Endothelial cell of umbilical vein (primary cell): Measurements from ENCODE around the gene TCERG1L. TPM values are rescaled to one million over a fixed set of nuclear protein-coding genes. Genes with fewer than 3 reads are reported as not detected.

Source experiments
- BruUV-seq: library from RNA; stranded (reverse); fragments of 400-500 nt; replicated peaks from 2 replicates; lab custom pipeline; 2021; lab: Mats Ljungman, UMichigan
- CTCF ChIA-PET: fragments of 300-600, 350-600 bp; sonication (Branson Sonifier 250); formaldehyde crosslinking; loops from one replicate; lab custom pipeline; 2021; ENCODE audit warnings: antibody characterized with exemption, inconsistent platforms; lab: Charles Lee
- POLR2A ChIA-PET: fragments of 300-600, 350-600 bp; sonication (Branson Sonifier 250); formaldehyde crosslinking; loops from one replicate; lab custom pipeline; 2021; ENCODE audit warnings: antibody characterized with exemption, inconsistent platforms; lab: Charles Lee
- DNase-seq: peaks from one replicate; pipeline ENCODE4 v3.0.0-alpha.2; 2011; ENCODE audit warnings: low read depth, low spot score
- FAIRE-seq: peaks from 2 replicates; lab custom pipeline; 2011; peaks lifted over from hg19 to GRCh38; lab: Jason Lieb, UNC
- H2AFZ ChIP-seq: 2 replicates; pipeline ENCODE4 v1.6.0; 2012; ENCODE audit warnings: low read depth, low read length, control low read depth, inconsistent platforms
- H3K27ac ChIP-seq: 2 replicates; pipeline ENCODE4 v1.5.1; 2011; ENCODE audit warnings: low read depth, mild to moderate bottlenecking, control low read depth, low read length, moderate library complexity; ENCODE audit not compliant: insufficient read depth
- H3K27me3 ChIP-seq, 2 experiments: 2 replicates each; pipeline versions ENCODE4 v1.6.0 to v1.6.1; 2011; ENCODE audit warnings: low read length in 2 of 2, mixed read lengths in 1 of 2; ENCODE audit not compliant: control insufficient read depth in 2 of 2, insufficient read depth in 2 of 2
- H3K36me3 ChIP-seq, 2 experiments: 2 replicates in 1 of 2; 3 replicates in 1 of 2; pipeline ENCODE4 v1.5.1; 2011; ENCODE audit warnings: low read length in 2 of 2, mild to moderate bottlenecking in 1 of 2, moderate library complexity in 1 of 2; ENCODE audit not compliant: control insufficient read depth in 2 of 2, insufficient read depth in 2 of 2; ENCODE audit errors: extremely low read depth in 1 of 2
- H3K4me1 ChIP-seq: 3 replicates; pipeline ENCODE4 v1.5.1; 2011; ENCODE audit warnings: mild to moderate bottlenecking, low read length; ENCODE audit not compliant: control insufficient read depth, insufficient read depth; ENCODE audit errors: extremely low read depth
- H3K4me2 ChIP-seq: 2 replicates; pipeline ENCODE4 v1.6.1; 2011; ENCODE audit warnings: low read length, control low read depth, mixed read lengths; ENCODE audit not compliant: insufficient read depth
- H3K4me3 ChIP-seq, 3 experiments: fragments of 200-600 bp in 1 of 3; sonication (generic), shearing (Covaris generic) in 1 of 3; replicated peaks in 1 of 3; 2 replicates each; pipeline ENCODE4 v1.5.1; 2011 to 2016; ENCODE audit warnings: control low read depth in 3 of 3, low read length in 3 of 3, mild to moderate bottlenecking in 2 of 3, inconsistent platforms in 1 of 3, low read depth in 1 of 3, moderate library complexity in 1 of 3; ENCODE audit not compliant: insufficient read depth in 1 of 3
- H3K79me2 ChIP-seq: 2 replicates; pipeline ENCODE4 v1.6.0; 2012; ENCODE audit warnings: low read length, inconsistent platforms; ENCODE audit not compliant: control insufficient read depth, insufficient read depth
- H3K9ac ChIP-seq: replicated peaks from 2 replicates; pipeline ENCODE3; 2011; ENCODE audit warnings: low read length, control low read depth; ENCODE audit not compliant: insufficient read depth; ENCODE audit errors: extremely low read depth
- H3K9me1 ChIP-seq: replicated peaks from 3 replicates; pipeline ENCODE4 v1.6.0; 2011; ENCODE audit warnings: mild to moderate bottlenecking, low read length; ENCODE audit not compliant: control insufficient read depth, insufficient read depth; ENCODE audit errors: extremely low read depth
- H3K9me3 ChIP-seq: replicated peaks from 2 replicates; pipeline ENCODE4 v1.5.1; 2012; ENCODE audit warnings: low read length, inconsistent platforms; ENCODE audit not compliant: control insufficient read depth, insufficient read depth
- H4K20me1 ChIP-seq: replicated peaks from 2 replicates; pipeline ENCODE3; 2011; ENCODE audit warnings: mild to moderate bottlenecking, low read length; ENCODE audit not compliant: control insufficient read depth, insufficient read depth; ENCODE audit errors: extremely low read depth
- EZH2 ChIP-seq: IDR thresholded peaks from 2 replicates; pipeline ENCODE4 v1.6.1; 2012; ENCODE audit warnings: borderline replicate concordance, low read depth, mild to moderate bottlenecking, moderate library complexity, low read length, inconsistent platforms; ENCODE audit not compliant: severe bottlenecking
- FOS ChIP-seq: IDR thresholded peaks from 2 replicates; pipeline ENCODE4 v1.6.1; 2011; ENCODE audit warnings: mild to moderate bottlenecking, low read length, moderate library complexity, borderline replicate concordance; ENCODE audit not compliant: insufficient read depth
- GATA2 ChIP-seq: IDR thresholded peaks from 2 replicates; pipeline ENCODE4 v1.7.0; 2011; ENCODE audit warnings: low read depth, mild to moderate bottlenecking, moderate library complexity, mixed read lengths, low read length; ENCODE audit not compliant: insufficient read length, insufficient read depth
- JUN ChIP-seq: IDR thresholded peaks from 2 replicates; pipeline ENCODE4 v1.6.1; 2011; ENCODE audit warnings: borderline replicate concordance, low read depth; ENCODE audit not compliant: insufficient read length, insufficient read depth
- MYC ChIP-seq: IDR thresholded peaks from one replicate; pipeline ENCODE4 v1.6.1; 2011; ENCODE audit warnings: mild to moderate bottlenecking, low read depth, low read length
- POLR2A ChIP-seq: IDR thresholded peaks from 2 replicates; pipeline ENCODE4 v1.6.1; 2012; ENCODE audit warnings: low read depth, mild to moderate bottlenecking, control low read depth, low read length
- POLR2AphosphoS5 ChIP-seq: IDR thresholded peaks from 2 replicates; pipeline ENCODE4 v1.6.1; 2012; ENCODE audit warnings: low read depth, mild to moderate bottlenecking, control low read depth, low read length, moderate library complexity; ENCODE audit not compliant: insufficient read depth
- dilution Hi-C: fragments of 300-500 bp; cut with MboI; formaldehyde crosslinking; loops from one replicate; pipeline ENCODE4 v1.15.0; 2019; ENCODE audit warnings: low sequenced_read_pairs; ENCODE audit not compliant: extremely low pct_ligation_motif_present
- intact Hi-C: fragments of 100-400 bp; cut with micrococcal nuclease; formaldehyde crosslinking; loops from one replicate; pipeline ENCODE4 v1.10.0; 2022
- polyA plus RNA-seq, 4 experiments: library from polyadenylated mRNA; depleted of rRNA in 3 of 4; stranded (reverse) in 3 of 4; unstranded in 1 of 4; fragments of >200 nt; gene quantifications; 2 replicates each; pipeline versions ENCODE4 v1.2.1 to v1.2.3, GENCODE V29; 2011 to 2012; ENCODE audit warnings: missing spikeins in 1 of 4
- total RNA-seq: library from RNA; stranded (reverse); gene quantifications from 2 replicates; pipeline ENCODE4 v1.2.3, GENCODE V29; 2021
- TF ChIP-seq, protein P1 (sequence below): IDR thresholded peaks from 2 replicates; pipeline ENCODE4 v1.6.1; 2011; ENCODE audit not compliant: insufficient read depth, insufficient read length
- TF ChIP-seq, protein P2 (sequence below), 2 donors: IDR thresholded peaks; 1 replicate in 1 of 2; 2 replicates in 1 of 2; pipeline ENCODE4 v1.5.1; 2011; ENCODE audit warnings: low read length in 2 of 2, mild to moderate bottlenecking in 2 of 2, moderate library complexity in 2 of 2, control low read depth in 1 of 2, inconsistent platforms in 1 of 2, low read depth in 1 of 2; ENCODE audit not compliant: insufficient read depth in 1 of 2; ENCODE audit errors: extremely low read depth in 1 of 2

The TCERG1L gene
- total and polyA plus RNA-seq, 2 donors (not counting 3 experiments of a cell fraction or from before 2014, with no cell fraction given): not detected

DNA sequence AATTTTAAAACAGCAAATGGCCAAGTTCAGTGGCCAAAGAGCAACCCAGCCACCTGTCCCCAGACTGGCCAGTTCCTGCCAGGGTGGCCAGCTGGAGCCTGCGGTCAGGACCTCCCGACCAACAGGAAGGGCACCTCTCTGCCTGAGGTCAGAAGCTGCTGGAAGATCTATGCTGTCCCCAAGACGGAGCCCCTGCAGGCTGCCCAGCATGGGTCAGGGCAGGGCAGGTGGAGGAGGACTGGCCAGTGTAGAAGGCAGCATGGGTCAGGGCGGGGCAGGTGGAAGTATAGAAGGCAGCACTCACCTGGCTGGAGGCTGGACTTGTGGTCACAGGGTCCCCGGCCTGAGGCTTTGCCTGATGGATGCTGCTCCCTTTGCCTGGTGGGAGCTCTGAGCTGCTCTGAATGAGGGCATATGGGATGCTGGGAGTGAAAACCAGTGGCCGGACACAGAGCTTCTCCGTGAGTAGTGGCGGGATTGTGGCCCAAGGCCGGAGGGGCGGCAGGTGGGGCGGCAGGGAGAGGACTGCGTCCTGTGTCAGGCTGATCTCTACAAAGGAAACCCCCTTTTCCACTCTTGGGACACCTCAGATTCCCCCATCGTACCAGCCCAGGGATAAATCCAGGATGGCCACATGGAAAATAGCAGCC is 229.2 kb downstream of the TCERG1L start:
- DNase-seq (no peak), FAIRE-seq (no peak)
- no peak overlapping the region for H3K4me3 ChIP-seq
- intact Hi-C loops: no loop called here
- H3K9me1 ChIP-seq: no peaks in the 10 kb centered on the region
- no peak overlapping the region for H3K4me2 ChIP-seq
- H3K36me3 ChIP-seq: no peaks in the 10 kb centered on the region
- H3K4me1 ChIP-seq: no peaks in the 10 kb centered on the region
- no peaks in the 10 kb centered on the region for H4K20me1 ChIP-seq
- POLR2A ChIA-PET: no interaction called here
- no TSS peak for BruUV-seq
- H3K27ac ChIP-seq: no peak overlapping the region
- no peak overlapping the region for H2AFZ ChIP-seq
- dilution Hi-C loops: no loop called here
- no peak overlapping the region for H3K9ac ChIP-seq
- peaks cover 13% of the 10 kb centered on the region for H3K9me3 ChIP-seq
- TF ChIP-seq, protein P1, sequence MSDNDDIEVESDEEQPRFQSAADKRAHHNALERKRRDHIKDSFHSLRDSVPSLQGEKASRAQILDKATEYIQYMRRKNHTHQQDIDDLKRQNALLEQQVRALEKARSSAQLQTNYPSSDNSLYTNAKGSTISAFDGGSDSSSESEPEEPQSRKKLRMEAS: no peak
- no peak for TF ChIP-seq MYC
- TF ChIP-seq FOS: no peak
- no peak for TF ChIP-seq GATA2
- no peak for TF ChIP-seq POLR2AphosphoS5
- TF ChIP-seq POLR2A: no peak
- TF ChIP-seq, protein P2, sequence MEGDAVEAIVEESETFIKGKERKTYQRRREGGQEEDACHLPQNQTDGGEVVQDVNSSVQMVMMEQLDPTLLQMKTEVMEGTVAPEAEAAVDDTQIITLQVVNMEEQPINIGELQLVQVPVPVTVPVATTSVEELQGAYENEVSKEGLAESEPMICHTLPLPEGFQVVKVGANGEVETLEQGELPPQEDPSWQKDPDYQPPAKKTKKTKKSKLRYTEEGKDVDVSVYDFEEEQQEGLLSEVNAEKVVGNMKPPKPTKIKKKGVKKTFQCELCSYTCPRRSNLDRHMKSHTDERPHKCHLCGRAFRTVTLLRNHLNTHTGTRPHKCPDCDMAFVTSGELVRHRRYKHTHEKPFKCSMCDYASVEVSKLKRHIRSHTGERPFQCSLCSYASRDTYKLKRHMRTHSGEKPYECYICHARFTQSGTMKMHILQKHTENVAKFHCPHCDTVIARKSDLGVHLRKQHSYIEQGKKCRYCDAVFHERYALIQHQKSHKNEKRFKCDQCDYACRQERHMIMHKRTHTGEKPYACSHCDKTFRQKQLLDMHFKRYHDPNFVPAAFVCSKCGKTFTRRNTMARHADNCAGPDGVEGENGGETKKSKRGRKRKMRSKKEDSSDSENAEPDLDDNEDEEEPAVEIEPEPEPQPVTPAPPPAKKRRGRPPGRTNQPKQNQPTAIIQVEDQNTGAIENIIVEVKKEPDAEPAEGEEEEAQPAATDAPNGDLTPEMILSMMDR (IDR thresholded peaks at IDR 0.05; ENCODE audit: extremely low read depth in 1 of 2, insufficient read depth in 1 of 2, low read depth in 1 of 2, low read length in 2 of 2): no peak
- TF ChIP-seq JUN: no peak
- no peak for TF ChIP-seq EZH2
- CTCF ChIA-PET: no interaction called here
- no peaks in the 10 kb centered on the region for H3K79me2 ChIP-seq
- H3K27me3 ChIP-seq: no peaks in the 10 kb centered on the region
